GM12874 (cell line): ENCODE data around the gene DNALI1.

Experiments used
- CTCF ChIP-seq: IDR thresholded peaks from 2 replicates; pipeline ENCODE4 v1.5.1; 2011; ENCODE audit warnings: low read depth, mild to moderate bottlenecking, control low read depth, low read length, moderate library complexity; ENCODE audit not compliant: insufficient read depth

DNALI1 gene

GRCh38 chr1:37562984-37563383, 6.2 kb downstream of the DNALI1 start:
- TF ChIP-seq CTCF, result no peak

- no peak for TF ChIP-seq CTCF
Observed at GRCh38 chr1:37564892-37565291, 8.2 kb downstream of the DNALI1 start.

- no peak for TF ChIP-seq CTCF
Observed at GRCh38 chr1:37567023-37567422, 10.3 kb downstream of the DNALI1 start.

- TF ChIP-seq CTCF, result no peak
Observed at GRCh38 chr1:37570528-37571334, 14.0 kb downstream of the DNALI1 start.

GRCh38 chr1:37574834-37575480, 18.2 kb downstream of the DNALI1 start:
- no peak for TF ChIP-seq CTCF

GRCh38 chr1:37575692-37576091, 19.0 kb downstream of the DNALI1 start:
- TF ChIP-seq CTCF, result no peak

- no peak for TF ChIP-seq CTCF
Observed at GRCh38 chr1:37588939-37589338, 32.2 kb downstream of the DNALI1 start.
